SK-N-MC (cell line): ENCODE measurements around the gene TFDP2.

Experiments used
- DNase-seq: peaks from one replicate; pipeline ENCODE4 v3.0.0-alpha.2; 2011; ENCODE audit warnings: low read depth, low spot score
- H3K27ac ChIP-seq: fragments of 200-600 bp; sonication (generic); 2 replicates; pipeline ENCODE4 v1.5.1; 2016; ENCODE audit warnings: mixed run types
- H3K36me3 ChIP-seq: fragments of 200-600 bp; sonication (generic); 2 replicates; pipeline ENCODE4 v1.6.1; 2017; ENCODE audit warnings: antibody characterized with exemption, low read length, mixed read lengths; ENCODE audit not compliant: insufficient read depth
- H3K4me3 ChIP-seq: fragments of 200-600 bp; sonication (generic); 2 replicates; pipeline ENCODE4 v1.5.1; 2016
- H3K9ac ChIP-seq: fragments of 200-600 bp; sonication (generic); 2 replicates; pipeline ENCODE4 v1.8.0; 2017; ENCODE audit warnings: mixed run types, mixed read lengths; ENCODE audit not compliant: insufficient read length
- H3K9me3 ChIP-seq: fragments of 200-600 bp; sonication (generic); 2 replicates; pipeline ENCODE4 v1.6.1; 2017; ENCODE audit warnings: low read depth, mild to moderate bottlenecking, antibody characterized with exemption, low read length, moderate library complexity, mixed read lengths
- EZH2 ChIP-seq: fragments of 200-600 bp; sonication (generic); IDR thresholded peaks from one replicate; pipeline ENCODE4 v1.6.1; 2017; ENCODE audit warnings: antibody characterized with exemption
- FOXP2 ChIP-seq: optimal IDR thresholded peaks from 2 replicates; pipeline ENCODE3; 2011; ENCODE audit warnings: mild to moderate bottlenecking, moderate library complexity; ENCODE audit not compliant: insufficient read depth; ENCODE audit errors: extremely low read length, control extremely low read depth
- POLR2AphosphoS5 ChIP-seq: IDR thresholded peaks from 2 replicates; pipeline ENCODE4 v1.6.1; 2012; ENCODE audit warnings: mild to moderate bottlenecking, low read depth, low read length, borderline replicate concordance

The TFDP2 gene

DNA sequence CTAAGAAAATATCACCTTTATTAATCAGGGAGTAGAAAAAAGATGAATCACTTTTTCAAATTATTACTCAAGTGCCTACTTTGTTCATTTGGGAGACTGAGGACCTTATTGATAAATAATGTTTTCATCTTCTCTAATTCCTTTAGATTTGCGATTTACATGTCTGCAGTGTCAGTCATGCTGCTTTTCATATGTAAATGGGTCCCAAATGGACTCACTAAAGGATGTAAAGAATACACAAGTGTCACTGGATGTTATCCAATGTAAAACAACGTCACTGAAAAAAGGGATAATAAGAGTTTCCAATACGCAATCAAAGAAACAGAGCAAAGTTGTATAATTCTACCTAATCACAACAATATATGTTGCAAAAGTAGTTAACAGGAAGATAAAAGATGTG lies 84.9 kb downstream of the TFDP2 start:
- H3K4me3 ChIP-seq = no peak overlapping the region
- no peak overlapping the region for H3K9ac ChIP-seq
- H3K36me3 ChIP-seq = no peaks in the 10 kb centered on the region
- TF ChIP-seq EZH2 = no peak
- no peaks in the 10 kb centered on the region for H3K9me3 ChIP-seq
- H3K27ac ChIP-seq = no peak overlapping the region
- DNase-seq = no peak

DNA sequence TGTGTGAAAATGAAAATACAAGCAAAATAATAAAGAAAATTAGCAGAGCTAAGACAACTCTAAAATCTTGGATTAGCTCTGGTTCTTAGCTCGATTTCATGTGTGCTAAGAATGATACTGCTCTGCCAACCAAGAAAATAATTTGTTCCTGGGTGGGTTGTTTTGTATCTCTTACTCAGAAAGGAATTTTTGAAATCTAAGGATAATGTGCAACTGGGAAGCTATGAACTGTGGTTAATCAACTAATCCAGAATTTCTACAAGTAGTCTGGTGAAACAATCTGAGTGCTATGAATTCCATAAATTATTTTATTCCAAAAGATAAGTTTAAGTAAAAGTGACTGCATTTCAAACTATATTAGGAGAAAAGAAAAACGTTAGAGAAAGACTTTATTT lies 92.0 kb downstream of the TFDP2 start:
- TF ChIP-seq POLR2AphosphoS5 = no peak
- TF ChIP-seq EZH2 = no peak
- no peak for TF ChIP-seq FOXP2

DNA sequence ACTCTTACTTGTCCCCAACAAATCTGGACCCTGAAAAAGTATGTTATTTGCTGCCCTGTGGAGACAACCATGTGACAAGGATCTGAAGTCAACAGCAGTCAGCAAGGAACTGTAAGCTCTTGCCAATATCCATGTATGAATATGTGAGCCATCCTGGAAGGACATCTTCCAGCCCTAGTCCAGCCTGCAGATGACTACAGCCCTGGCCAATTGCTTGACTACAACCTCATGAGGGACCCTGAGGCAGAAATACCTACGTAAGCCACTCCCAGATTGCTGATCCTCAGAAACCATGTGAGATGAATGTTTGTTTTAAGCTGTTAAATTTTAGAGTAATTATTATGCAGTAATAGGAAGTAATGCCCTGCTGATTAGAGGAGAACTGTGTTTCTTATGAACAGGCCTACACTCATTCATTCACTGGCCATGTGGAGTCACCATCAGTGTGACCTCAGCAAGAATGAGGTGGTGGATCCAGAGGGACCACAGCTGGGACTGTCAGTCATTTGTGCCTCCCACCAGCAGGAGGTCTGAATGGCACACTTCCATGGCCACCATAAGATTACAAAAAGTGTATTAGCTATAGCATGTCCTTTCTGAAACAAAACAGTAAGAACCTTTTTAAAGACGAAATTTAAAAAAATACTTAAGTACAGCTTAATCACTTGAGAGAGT lies 92.6 kb downstream of the TFDP2 start:
- no peak for DNase-seq
- H3K9ac ChIP-seq = no peak overlapping the region
- H3K27ac ChIP-seq = no peak overlapping the region
- no peak overlapping the region for H3K4me3 ChIP-seq
- no peak for TF ChIP-seq POLR2AphosphoS5
- no peak for TF ChIP-seq EZH2
- TF ChIP-seq FOXP2 = no peak
- no peaks in the 10 kb centered on the region for H3K36me3 ChIP-seq
- no peaks in the 10 kb centered on the region; the same call in 1 of the 2 replicates for H3K9me3 ChIP-seq

More for the DNA sequence above, 92.0 kb downstream of the TFDP2 start:
- DNase-seq = no peak
- Histone ChIP-seq H3K4me3 (no peak overlapping the region), H3K9me3 (no peaks in the 10 kb centered on the region; the same call in 1 of the 2 replicates), H3K36me3 (no peaks in the 10 kb centered on the region), H3K27ac (no peak overlapping the region), H3K9ac (no peak overlapping the region)

DNA sequence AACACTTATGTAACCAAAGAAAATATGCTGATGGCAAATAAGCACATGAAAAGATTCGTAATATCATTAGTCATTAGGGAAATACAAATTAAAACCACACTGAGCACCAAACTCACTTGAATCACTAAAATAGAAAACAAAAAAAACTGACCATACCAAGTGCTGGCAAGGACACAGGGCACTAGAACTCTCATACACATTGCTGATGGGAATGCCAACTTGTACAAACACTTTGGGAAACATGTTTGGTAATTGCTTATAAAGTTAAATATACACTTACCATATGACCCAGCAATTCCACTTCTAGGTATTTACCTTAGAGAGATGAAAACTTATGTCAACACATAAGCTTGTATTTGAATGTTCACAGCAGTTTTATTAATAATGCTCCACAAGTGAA lies 95.5 kb downstream of the TFDP2 start:
- Histone ChIP-seq H3K27ac (no peak overlapping the region), H3K36me3 (no peaks in the 10 kb centered on the region), H3K9ac (no peak overlapping the region), H3K9me3 (no peaks in the 10 kb centered on the region; the same call in 1 of the 2 replicates), H3K4me3 (no peak overlapping the region)
- DNase-seq = no peak
- TF ChIP-seq FOXP2 (no peak), POLR2AphosphoS5 (no peak), EZH2 (no peak)

DNA sequence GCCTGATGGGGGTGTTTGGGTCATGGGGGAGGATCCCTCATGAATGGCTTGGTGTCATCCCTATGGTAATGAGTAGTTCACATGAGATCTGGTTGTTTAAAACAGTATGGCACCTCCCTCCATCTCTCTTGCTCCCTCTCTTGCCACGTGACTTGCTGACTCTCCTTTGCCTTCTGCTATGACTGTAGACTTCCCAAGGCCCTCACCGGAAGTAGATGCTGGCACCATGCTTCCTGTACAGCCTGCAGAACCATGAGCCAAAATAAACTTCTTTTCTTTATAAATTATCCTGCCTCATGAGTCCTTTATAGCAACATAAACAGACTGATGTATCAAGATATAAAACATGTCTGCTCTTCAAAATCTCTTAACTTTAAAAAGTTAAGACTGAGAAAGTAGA lies 96.1 kb downstream of the TFDP2 start:
- no peak for TF ChIP-seq EZH2

DNA sequence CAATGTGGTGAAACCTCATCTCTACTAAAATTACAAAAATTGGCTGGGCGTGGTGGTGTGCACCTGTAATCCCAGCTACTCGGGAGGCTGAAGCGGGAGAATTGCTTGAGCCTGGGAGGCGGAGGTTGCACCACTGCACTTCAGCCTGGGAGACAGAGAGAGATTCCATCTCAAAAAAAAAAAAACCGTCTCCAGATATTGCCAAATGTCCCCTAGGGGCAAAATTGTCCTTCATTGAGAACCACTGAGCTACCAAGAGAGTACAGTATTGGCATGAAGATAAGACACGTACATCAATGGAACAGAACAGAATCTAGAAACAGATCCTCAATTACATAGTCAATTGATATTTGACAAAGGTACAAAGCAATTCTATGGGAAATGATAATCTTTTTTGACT lies 98.0 kb downstream of the TFDP2 start:
- Histone ChIP-seq H3K36me3 (no peaks in the 10 kb centered on the region), H3K4me3 (no peak overlapping the region), H3K9me3 (no peaks in the 10 kb centered on the region; the same call in 1 of the 2 replicates), H3K27ac (no peak overlapping the region), H3K9ac (no peak overlapping the region)
- TF ChIP-seq FOXP2 (no peak), EZH2 (no peak), POLR2AphosphoS5 (no peak)
- DNase-seq = no peak

More for the DNA sequence above, 96.1 kb downstream of the TFDP2 start:
- no peaks in the 10 kb centered on the region for H3K36me3 ChIP-seq
- no peak overlapping the region for H3K4me3 ChIP-seq
- H3K27ac ChIP-seq = no peak overlapping the region
- no peak for DNase-seq
- no peak overlapping the region for H3K9ac ChIP-seq
- no peaks in the 10 kb centered on the region; the same call in 1 of the 2 replicates for H3K9me3 ChIP-seq

DNA sequence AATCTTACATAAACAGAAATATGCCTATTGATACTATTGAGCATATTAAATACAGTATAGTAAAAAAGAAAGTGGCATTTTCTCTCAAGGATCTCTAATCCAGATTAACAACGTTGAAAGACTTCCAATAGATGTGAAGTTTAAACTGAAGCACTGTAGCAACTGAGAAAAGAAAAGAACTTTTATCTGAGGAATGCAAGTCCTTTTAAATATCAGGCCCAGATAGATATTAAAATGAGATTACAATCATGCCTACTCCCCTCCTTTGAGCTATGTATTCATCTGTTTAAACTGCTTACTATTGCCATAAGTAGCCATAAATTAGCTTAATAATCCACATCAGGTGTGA lies 102.3 kb downstream of the TFDP2 start:
- no peaks in the 10 kb centered on the region for H3K9me3 ChIP-seq
- H3K9ac ChIP-seq = no peak overlapping the region
- TF ChIP-seq EZH2 = no peak
- no peak for TF ChIP-seq POLR2AphosphoS5
- no peak for TF ChIP-seq FOXP2
- H3K27ac ChIP-seq = no peak overlapping the region
- no peak for DNase-seq
- no peak overlapping the region for H3K4me3 ChIP-seq
- H3K36me3 ChIP-seq = no peaks in the 10 kb centered on the region

DNA sequence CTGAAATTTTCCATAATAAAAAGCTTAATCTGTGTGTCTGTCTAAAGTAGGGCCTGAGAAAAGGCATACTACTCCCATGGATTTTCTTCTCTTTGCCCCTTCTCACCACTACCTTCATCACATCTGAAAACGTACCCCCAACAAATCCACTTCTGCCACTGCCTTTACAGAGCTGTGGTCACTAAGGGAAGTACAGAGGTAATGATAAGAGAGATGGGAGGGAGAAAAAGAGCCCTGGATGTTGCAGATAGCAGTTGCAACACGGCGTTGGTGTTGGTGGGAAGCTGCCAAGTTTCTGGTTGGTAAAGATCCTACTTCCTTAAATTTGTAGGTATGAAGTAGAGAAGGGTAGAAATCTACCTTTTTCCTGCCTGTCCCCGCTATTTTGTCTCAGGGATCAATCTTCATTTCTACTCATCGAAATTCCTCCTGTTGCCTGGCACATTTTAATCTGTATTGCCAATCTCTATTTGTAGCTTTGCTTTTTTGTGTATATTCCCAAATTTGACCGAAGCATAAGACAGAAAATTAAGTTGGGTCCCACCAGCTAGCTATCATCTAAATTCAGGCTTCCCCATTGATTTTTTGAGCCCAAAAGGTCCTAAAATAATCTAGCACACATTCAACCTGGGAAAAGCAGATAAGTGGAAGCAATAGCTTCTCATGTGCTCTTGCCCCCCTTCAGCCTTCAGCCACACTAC lies 102.9 kb downstream of the TFDP2 start:
- H3K9ac ChIP-seq = no peak overlapping the region
- H3K4me3 ChIP-seq = no peak overlapping the region
- H3K36me3 ChIP-seq = no peaks in the 10 kb centered on the region
- TF ChIP-seq POLR2AphosphoS5 (no peak), FOXP2 (no peak), EZH2 (no peak)
- no peaks in the 10 kb centered on the region for H3K9me3 ChIP-seq
- no peak for DNase-seq
- no peak overlapping the region for H3K27ac ChIP-seq
